IMR-90 (cell line): ENCODE measurements around the gene GPATCH2.

ENCODE experiments used
- CTCF ChIP-seq: conservative IDR thresholded peaks from 2 replicates; pipeline ENCODE4 v1.5.1; 2012; ENCODE audit warnings: mild to moderate bottlenecking, low read depth, low read length, improper control_type of control experiment
- ELK1 ChIP-seq: fragments of 150-350 bp; IDR thresholded peaks from 2 replicates; pipeline ENCODE4 v1.6.1; 2016; ENCODE audit warnings: low read depth, mild to moderate bottlenecking, low read length, moderate library complexity, borderline replicate concordance
- FOS ChIP-seq: fragments of 150-350 bp; IDR thresholded peaks from 2 replicates; pipeline ENCODE4 v1.6.1; 2016; ENCODE audit warnings: low read depth, low read length
- MXI1 ChIP-seq: IDR thresholded peaks from 2 replicates; pipeline ENCODE4 v1.6.1; 2012; ENCODE audit warnings: low read depth, mild to moderate bottlenecking, low read length, moderate library complexity, borderline replicate concordance
- POLR2A ChIP-seq: IDR thresholded peaks from 2 replicates; pipeline ENCODE4 v1.6.1; 2012; ENCODE audit warnings: mild to moderate bottlenecking, low read depth, low read length
- RFX5 ChIP-seq: IDR thresholded peaks from 2 replicates; pipeline ENCODE4 v1.8.0; 2012; ENCODE audit warnings: low read depth, mild to moderate bottlenecking, low read length, moderate library complexity
- SMC3 ChIP-seq: fragments of 150-350 bp; IDR thresholded peaks from 2 replicates; pipeline ENCODE4 v1.6.1; 2016; ENCODE audit warnings: low read depth, mild to moderate bottlenecking, antibody characterized with exemption, low read length, moderate library complexity

- TF ChIP-seq ELK1 (no peak), CTCF (no peak), POLR2A (no peak), MXI1 (no peak), SMC3 (no peak), FOS (no peak), RFX5 (no peak)
Measured at GRCh38 chr1:217553949-217554509, 76.9 kb downstream of the GPATCH2 start.
